ENCODE measurements around the gene IRF6.

DNA sequence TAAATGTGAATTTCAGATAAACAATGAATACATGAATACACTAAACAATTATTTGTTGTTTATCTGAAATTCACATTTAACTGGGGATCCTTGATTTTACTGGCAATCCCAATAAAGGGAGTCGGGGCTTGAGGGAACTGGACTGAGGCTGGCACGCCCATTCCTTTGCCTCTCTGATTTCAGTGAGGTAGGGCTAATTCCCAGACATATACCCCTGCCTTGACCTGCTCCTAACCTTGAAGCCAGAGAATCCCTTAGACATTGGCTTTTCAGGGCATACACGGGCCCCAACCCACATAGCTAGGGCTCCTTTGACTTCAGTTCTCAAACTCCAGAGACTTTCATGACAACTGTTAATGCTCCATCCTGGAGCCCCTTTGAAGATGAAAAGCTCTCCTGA is 11.0 kb upstream of the IRF6 start:
- TF ChIP-seq, protein P1, sequence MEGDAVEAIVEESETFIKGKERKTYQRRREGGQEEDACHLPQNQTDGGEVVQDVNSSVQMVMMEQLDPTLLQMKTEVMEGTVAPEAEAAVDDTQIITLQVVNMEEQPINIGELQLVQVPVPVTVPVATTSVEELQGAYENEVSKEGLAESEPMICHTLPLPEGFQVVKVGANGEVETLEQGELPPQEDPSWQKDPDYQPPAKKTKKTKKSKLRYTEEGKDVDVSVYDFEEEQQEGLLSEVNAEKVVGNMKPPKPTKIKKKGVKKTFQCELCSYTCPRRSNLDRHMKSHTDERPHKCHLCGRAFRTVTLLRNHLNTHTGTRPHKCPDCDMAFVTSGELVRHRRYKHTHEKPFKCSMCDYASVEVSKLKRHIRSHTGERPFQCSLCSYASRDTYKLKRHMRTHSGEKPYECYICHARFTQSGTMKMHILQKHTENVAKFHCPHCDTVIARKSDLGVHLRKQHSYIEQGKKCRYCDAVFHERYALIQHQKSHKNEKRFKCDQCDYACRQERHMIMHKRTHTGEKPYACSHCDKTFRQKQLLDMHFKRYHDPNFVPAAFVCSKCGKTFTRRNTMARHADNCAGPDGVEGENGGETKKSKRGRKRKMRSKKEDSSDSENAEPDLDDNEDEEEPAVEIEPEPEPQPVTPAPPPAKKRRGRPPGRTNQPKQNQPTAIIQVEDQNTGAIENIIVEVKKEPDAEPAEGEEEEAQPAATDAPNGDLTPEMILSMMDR (IDR thresholded peaks at IDR 0.05; ENCODE audit: low read length): no peak
- no peak for TF ChIP-seq EZH2 (IDR thresholded peaks at IDR 0.05; ENCODE audit: borderline replicate concordance, low read length)

All from OCI-LY1 (cell line).